Thyroid gland (tissue), 4 donors: ENCODE results near the gene YTHDF2.

Source experiments
- CTCF ChIP-seq, 6 experiments: fragments of 200-600 bp in 3 of 6; fragments of 450-650 bp in 3 of 6; sonication (generic) in 3 of 6; IDR thresholded peaks; one replicate each; pipeline ENCODE4 v1.5.1; 2016 to 2019; ENCODE audit warnings: antibody characterized with exemption in 6 of 6, mild to moderate bottlenecking in 2 of 6, inconsistent platforms in 1 of 6, moderate library complexity in 1 of 6
- POLR2A ChIP-seq, 2 donors: fragments of 450-650 bp; IDR thresholded peaks; one replicate each; pipeline ENCODE4 v1.6.1; 2017; ENCODE audit warnings: antibody characterized with exemption in 2 of 2, mild to moderate bottlenecking in 2 of 2, moderate library complexity in 1 of 2

GRCh38 chr1:28744184-28744583 lies 7.4 kb downstream of the YTHDF2 start:
- TF ChIP-seq CTCF (IDR thresholded peaks at IDR 0.05) (no peak), POLR2A (IDR thresholded peaks at IDR 0.05) (no peak)
